ENCODE data around the gene GDF2. TPM values are rescaled to one million over a fixed set of nuclear protein-coding genes. Genes with fewer than 3 reads are reported as not detected.
A peak's percentile ranks its signal among the peaks of the same experiment; 100 is the strongest.

The GDF2 gene
- polyA plus RNA-seq, 1 donor: not detected

- no peak for DNase-seq
- Histone ChIP-seq H3K9me3 (ENCODE audit: control insufficient read depth, low read depth, low read length) (no peaks in the 10 kb centered on the region), H3K36me3 (ENCODE audit: control insufficient read depth, insufficient read depth, low read length) (no peaks in the 10 kb centered on the region), H3K4me1 (ENCODE audit: control insufficient read depth, insufficient read depth, low read length) (no peaks in the 10 kb centered on the region), H3K27ac (ENCODE audit: low read length) (no peak overlapping the region), H3K27me3 (ENCODE audit: control insufficient read depth, insufficient read depth, low read length) (peaks cover 14% of the 10 kb centered on the region), H3K4me3 (ENCODE audit: low read length) (no peak overlapping the region)
- no CpG with 5 or more reads among the region's 10 CpGs for WGBS (ENCODE audit: insufficient coverage, low lambda C conversion rate)
These were observed 10.9 kb upstream of the GDF2 start for GRCh38 chr10:47311193-47311931.

GRCh38 chr10:47311932-47312662 is 10.2 kb upstream of the GDF2 start:
- no CpG with 5 or more reads among the region's 20 CpGs for WGBS (ENCODE audit: insufficient coverage, low lambda C conversion rate)
- no peaks in the 10 kb centered on the region for H3K9me3 ChIP-seq (ENCODE audit: control insufficient read depth, low read depth, low read length)
- no peak overlapping the region for H3K27ac ChIP-seq (ENCODE audit: low read length)
- peak; percentile 46 to 68 for DNase-seq
- H3K36me3 ChIP-seq (ENCODE audit: control insufficient read depth, insufficient read depth, low read length): no peaks in the 10 kb centered on the region
- H3K27me3 ChIP-seq (ENCODE audit: control insufficient read depth, insufficient read depth, low read length): peaks cover 11% of the 10 kb centered on the region
- no peaks in the 10 kb centered on the region for H3K4me1 ChIP-seq (ENCODE audit: control insufficient read depth, insufficient read depth, low read length)
- no peak overlapping the region for H3K4me3 ChIP-seq (ENCODE audit: low read length)

GRCh38 chr10:47312663-47312995 is 9.6 kb upstream of the GDF2 start:
- no peak for DNase-seq
- Histone ChIP-seq H3K9me3 (ENCODE audit: control insufficient read depth, low read depth, low read length) (no peaks in the 10 kb centered on the region), H3K36me3 (ENCODE audit: control insufficient read depth, insufficient read depth, low read length) (no peaks in the 10 kb centered on the region), H3K4me3 (ENCODE audit: low read length) (no peak overlapping the region), H3K4me1 (ENCODE audit: control insufficient read depth, insufficient read depth, low read length) (no peaks in the 10 kb centered on the region), H3K27ac (ENCODE audit: low read length) (no peak overlapping the region), H3K27me3 (ENCODE audit: control insufficient read depth, insufficient read depth, low read length) (peaks cover 9% of the 10 kb centered on the region)
- WGBS (ENCODE audit: insufficient coverage, low lambda C conversion rate): no CpG with 5 or more reads among the region's 7 CpGs

GRCh38 chr10:47314416-47314970 is 7.8 kb upstream of the GDF2 start:
- no peak for DNase-seq
- H3K27me3 ChIP-seq (ENCODE audit: control insufficient read depth, insufficient read depth, low read length): peaks cover 2% of the 10 kb centered on the region
- H3K36me3 ChIP-seq (ENCODE audit: control insufficient read depth, insufficient read depth, low read length): no peaks in the 10 kb centered on the region
- no peak overlapping the region for H3K4me3 ChIP-seq (ENCODE audit: low read length)
- no peaks in the 10 kb centered on the region for H3K9me3 ChIP-seq (ENCODE audit: control insufficient read depth, low read depth, low read length)
- no peak overlapping the region for H3K27ac ChIP-seq (ENCODE audit: low read length)
- no peaks in the 10 kb centered on the region for H3K4me1 ChIP-seq (ENCODE audit: control insufficient read depth, insufficient read depth, low read length)
- WGBS (ENCODE audit: insufficient coverage, low lambda C conversion rate): no CpG with 5 or more reads among the region's 9 CpGs

- H3K27ac ChIP-seq (ENCODE audit: low read length): no peak overlapping the region
- DNase-seq: no peak
- no peak overlapping the region for H3K4me3 ChIP-seq (ENCODE audit: low read length)
- no peaks in the 10 kb centered on the region for H3K4me1 ChIP-seq (ENCODE audit: control insufficient read depth, insufficient read depth, low read length)
- no CpG with 5 or more reads among the region's 2 CpGs for WGBS (ENCODE audit: insufficient coverage, low lambda C conversion rate)
- no peaks in the 10 kb centered on the region for H3K36me3 ChIP-seq (ENCODE audit: control insufficient read depth, insufficient read depth, low read length)
- no peaks in the 10 kb centered on the region for H3K9me3 ChIP-seq (ENCODE audit: control insufficient read depth, low read depth, low read length)
- H3K27me3 ChIP-seq (ENCODE audit: control insufficient read depth, insufficient read depth, low read length): peaks cover 2% of the 10 kb centered on the region
These were observed 6.8 kb upstream of the GDF2 start for GRCh38 chr10:47315421-47315820.

- H3K4me1 ChIP-seq (ENCODE audit: control insufficient read depth, insufficient read depth, low read length): no peaks in the 10 kb centered on the region
- H3K9me3 ChIP-seq (ENCODE audit: control insufficient read depth, low read depth, low read length): no peaks in the 10 kb centered on the region
- no peaks in the 10 kb centered on the region for H3K36me3 ChIP-seq (ENCODE audit: control insufficient read depth, insufficient read depth, low read length)
- peaks cover 6% of the 10 kb centered on the region for H3K27me3 ChIP-seq (ENCODE audit: control insufficient read depth, insufficient read depth, low read length)
- no peak overlapping the region for H3K4me3 ChIP-seq (ENCODE audit: low read length)
- H3K27ac ChIP-seq (ENCODE audit: low read length): no peak overlapping the region
- no peak for DNase-seq
- WGBS (ENCODE audit: insufficient coverage, low lambda C conversion rate): 0% methylated on average over 1 of the region's 5 CpGs
These were observed 6.1 kb upstream of the GDF2 start for GRCh38 chr10:47316131-47316530.

GRCh38 chr10:47317251-47317650 is 5.0 kb upstream of the GDF2 start:
- no CpG with 5 or more reads among the region's 4 CpGs for WGBS (ENCODE audit: insufficient coverage, low lambda C conversion rate)
- no peaks in the 10 kb centered on the region for H3K36me3 ChIP-seq (ENCODE audit: control insufficient read depth, insufficient read depth, low read length)
- no peak overlapping the region for H3K27ac ChIP-seq (ENCODE audit: low read length)
- H3K4me3 ChIP-seq (ENCODE audit: low read length): no peak overlapping the region
- no peak for DNase-seq
- no peaks in the 10 kb centered on the region for H3K4me1 ChIP-seq (ENCODE audit: control insufficient read depth, insufficient read depth, low read length)
- H3K27me3 ChIP-seq (ENCODE audit: control insufficient read depth, insufficient read depth, low read length): peaks cover 17% of the 10 kb centered on the region
- no peaks in the 10 kb centered on the region for H3K9me3 ChIP-seq (ENCODE audit: control insufficient read depth, low read depth, low read length)

- H3K27ac ChIP-seq (ENCODE audit: low read length): no peak overlapping the region
- no peak overlapping the region for H3K4me3 ChIP-seq (ENCODE audit: low read length)
- WGBS (ENCODE audit: insufficient coverage, low lambda C conversion rate): no CpG with 5 or more reads among the region's 9 CpGs
These were observed 3.5 kb upstream of the GDF2 start for GRCh38 chr10:47318706-47319105.

GRCh38 chr10:47319784-47320183 is 2.5 kb upstream of the GDF2 start:
- no peak overlapping the region for H3K4me3 ChIP-seq (ENCODE audit: low read length)

More at GRCh38 chr10:47318706-47319105, 3.5 kb upstream of the GDF2 start:
- Histone ChIP-seq H3K27me3 (ENCODE audit: control insufficient read depth, insufficient read depth, low read length) (peaks cover 27% of the 10 kb centered on the region), H3K36me3 (ENCODE audit: control insufficient read depth, insufficient read depth, low read length) (no peaks in the 10 kb centered on the region), H3K9me3 (ENCODE audit: control insufficient read depth, low read depth, low read length) (no peaks in the 10 kb centered on the region), H3K4me1 (ENCODE audit: control insufficient read depth, insufficient read depth, low read length) (no peaks in the 10 kb centered on the region)
- DNase-seq: no peak

GRCh38 chr10:47320812-47321211 is 1.4 kb upstream of the GDF2 start:
- Histone ChIP-seq H3K27ac (ENCODE audit: low read length) (no peak overlapping the region), H3K9me3 (ENCODE audit: control insufficient read depth, low read depth, low read length) (no peaks in the 10 kb centered on the region), H3K27me3 (ENCODE audit: control insufficient read depth, insufficient read depth, low read length) (peaks cover 29% of the 10 kb centered on the region), H3K36me3 (ENCODE audit: control insufficient read depth, insufficient read depth, low read length) (no peaks in the 10 kb centered on the region), H3K4me1 (ENCODE audit: control insufficient read depth, insufficient read depth, low read length) (no peaks in the 10 kb centered on the region), H3K4me3 (ENCODE audit: low read length) (no peak overlapping the region)
- WGBS (ENCODE audit: insufficient coverage, low lambda C conversion rate): 67% methylated on average over 1 of the region's 6 CpGs
- no peak for DNase-seq

More at GRCh38 chr10:47319784-47320183, 2.5 kb upstream of the GDF2 start:
- Histone ChIP-seq H3K4me1 (ENCODE audit: control insufficient read depth, insufficient read depth, low read length) (no peaks in the 10 kb centered on the region), H3K27me3 (ENCODE audit: control insufficient read depth, insufficient read depth, low read length) (peaks cover 29% of the 10 kb centered on the region), H3K36me3 (ENCODE audit: control insufficient read depth, insufficient read depth, low read length) (no peaks in the 10 kb centered on the region), H3K9me3 (ENCODE audit: control insufficient read depth, low read depth, low read length) (no peaks in the 10 kb centered on the region), H3K27ac (ENCODE audit: low read length) (no peak overlapping the region)
- WGBS (ENCODE audit: insufficient coverage, low lambda C conversion rate): 60% methylated on average over 1 of the region's 8 CpGs
- DNase-seq: no peak
